GM10266 (cell line): ENCODE measurements around the gene KLF15.

Experiments
- DNase-seq: peaks from one replicate; pipeline ENCODE4 v3.0.0; 2012; ENCODE audit errors: extremely low spot score
- TF ChIP-seq, protein P1 (sequence below): IDR thresholded peaks from 2 replicates; pipeline ENCODE4 v1.5.1; 2012; ENCODE audit warnings: mild to moderate bottlenecking, low read depth; ENCODE audit not compliant: control insufficient read depth, insufficient read depth; ENCODE audit errors: missing control alignments

KLF15 gene

DNA sequence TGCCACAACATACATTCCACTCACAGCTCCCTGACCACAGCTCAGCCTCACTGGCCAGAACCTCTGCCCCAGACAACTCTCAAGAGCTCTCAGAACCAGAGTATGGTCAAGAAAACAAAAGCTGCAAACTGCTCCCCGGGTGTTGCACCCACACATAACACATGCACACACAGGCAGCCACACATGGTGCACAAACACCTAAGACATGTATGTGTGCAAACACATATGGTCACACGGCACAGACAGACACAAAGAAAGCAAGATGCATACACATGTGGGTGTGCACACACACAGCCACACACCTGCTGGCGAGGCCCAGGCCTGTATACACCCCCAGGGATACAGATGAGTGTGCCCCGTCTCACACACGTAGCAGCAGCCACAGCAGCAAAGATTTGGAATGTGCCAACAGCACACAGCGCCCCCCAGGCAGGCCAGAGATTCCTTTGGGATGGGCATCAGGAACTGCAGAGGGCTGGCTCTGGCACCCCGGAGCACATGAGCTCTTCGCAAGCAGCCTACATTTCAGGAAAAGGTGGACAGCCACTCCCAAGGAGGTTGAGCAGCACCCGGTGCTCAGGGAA is 6.6 kb downstream of the KLF15 start:
- no peak for DNase-seq
- TF ChIP-seq, protein P1, sequence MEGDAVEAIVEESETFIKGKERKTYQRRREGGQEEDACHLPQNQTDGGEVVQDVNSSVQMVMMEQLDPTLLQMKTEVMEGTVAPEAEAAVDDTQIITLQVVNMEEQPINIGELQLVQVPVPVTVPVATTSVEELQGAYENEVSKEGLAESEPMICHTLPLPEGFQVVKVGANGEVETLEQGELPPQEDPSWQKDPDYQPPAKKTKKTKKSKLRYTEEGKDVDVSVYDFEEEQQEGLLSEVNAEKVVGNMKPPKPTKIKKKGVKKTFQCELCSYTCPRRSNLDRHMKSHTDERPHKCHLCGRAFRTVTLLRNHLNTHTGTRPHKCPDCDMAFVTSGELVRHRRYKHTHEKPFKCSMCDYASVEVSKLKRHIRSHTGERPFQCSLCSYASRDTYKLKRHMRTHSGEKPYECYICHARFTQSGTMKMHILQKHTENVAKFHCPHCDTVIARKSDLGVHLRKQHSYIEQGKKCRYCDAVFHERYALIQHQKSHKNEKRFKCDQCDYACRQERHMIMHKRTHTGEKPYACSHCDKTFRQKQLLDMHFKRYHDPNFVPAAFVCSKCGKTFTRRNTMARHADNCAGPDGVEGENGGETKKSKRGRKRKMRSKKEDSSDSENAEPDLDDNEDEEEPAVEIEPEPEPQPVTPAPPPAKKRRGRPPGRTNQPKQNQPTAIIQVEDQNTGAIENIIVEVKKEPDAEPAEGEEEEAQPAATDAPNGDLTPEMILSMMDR, result no peak

DNA sequence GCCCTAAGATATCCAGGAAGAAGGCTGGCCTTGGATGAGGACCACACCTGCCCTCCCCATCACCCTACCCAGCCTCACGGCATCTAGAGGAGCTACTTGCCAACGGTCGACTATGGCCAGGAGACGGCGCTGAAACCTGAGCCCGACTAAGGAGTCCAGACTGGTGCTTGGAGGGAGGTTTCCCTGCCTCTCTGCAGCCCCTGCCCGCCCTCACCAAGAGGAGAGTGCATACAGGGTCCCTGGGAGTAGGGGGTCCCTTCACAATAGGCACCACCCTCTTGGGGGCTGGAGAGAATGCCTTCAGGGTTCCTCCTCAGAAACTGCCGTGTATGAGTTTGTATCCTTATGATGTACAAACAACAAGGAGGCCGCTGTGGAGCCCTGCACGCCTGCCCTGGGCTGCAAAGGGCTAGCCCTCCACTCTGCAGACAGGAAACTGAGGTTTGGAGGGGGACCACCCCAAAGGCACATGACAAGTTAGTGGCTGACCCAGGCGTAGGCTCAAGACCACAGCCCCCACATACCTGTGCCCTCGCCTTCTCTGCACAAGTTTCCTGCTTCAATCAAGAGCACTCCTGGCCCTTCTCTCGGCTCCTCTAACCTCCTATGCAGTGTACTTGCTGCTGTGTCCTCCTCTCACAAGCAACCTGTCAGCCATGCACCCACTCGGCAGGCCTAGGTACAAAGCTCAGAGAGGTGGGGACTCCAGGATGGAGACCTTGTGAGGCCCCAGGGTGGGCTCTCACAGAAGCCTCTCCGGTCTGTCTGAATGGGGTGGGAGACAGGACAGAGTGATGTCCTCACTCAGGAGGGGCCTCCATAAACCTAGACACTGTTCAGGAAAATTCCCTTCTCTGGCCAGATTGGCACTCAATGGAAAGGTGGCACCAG is 7.4 kb downstream of the KLF15 start:
- TF ChIP-seq, protein P1, result no peak
- DNase-seq, result no peak

DNA sequence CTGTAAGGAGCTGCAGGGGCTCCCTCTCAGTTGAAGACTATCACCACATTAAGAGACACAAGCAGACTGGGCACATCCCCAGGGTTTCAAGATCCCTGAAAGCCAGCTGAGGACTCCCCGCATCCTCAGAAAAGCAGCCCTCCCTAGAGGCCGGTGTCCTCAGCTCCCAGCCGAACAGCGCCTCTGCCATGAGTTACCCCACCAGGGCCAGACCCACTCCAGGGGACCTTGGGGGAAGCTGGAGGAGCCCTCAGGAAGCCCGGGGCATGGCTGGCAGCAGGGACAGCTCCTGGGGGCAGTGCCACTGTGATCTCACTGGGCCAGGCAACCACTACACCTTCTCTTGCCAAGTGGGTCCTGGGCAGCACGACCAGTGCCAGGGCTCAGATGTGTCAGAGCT is 8.1 kb downstream of the KLF15 start:
- DNase-seq, result no peak
- TF ChIP-seq, protein P1, result no peak

DNA sequence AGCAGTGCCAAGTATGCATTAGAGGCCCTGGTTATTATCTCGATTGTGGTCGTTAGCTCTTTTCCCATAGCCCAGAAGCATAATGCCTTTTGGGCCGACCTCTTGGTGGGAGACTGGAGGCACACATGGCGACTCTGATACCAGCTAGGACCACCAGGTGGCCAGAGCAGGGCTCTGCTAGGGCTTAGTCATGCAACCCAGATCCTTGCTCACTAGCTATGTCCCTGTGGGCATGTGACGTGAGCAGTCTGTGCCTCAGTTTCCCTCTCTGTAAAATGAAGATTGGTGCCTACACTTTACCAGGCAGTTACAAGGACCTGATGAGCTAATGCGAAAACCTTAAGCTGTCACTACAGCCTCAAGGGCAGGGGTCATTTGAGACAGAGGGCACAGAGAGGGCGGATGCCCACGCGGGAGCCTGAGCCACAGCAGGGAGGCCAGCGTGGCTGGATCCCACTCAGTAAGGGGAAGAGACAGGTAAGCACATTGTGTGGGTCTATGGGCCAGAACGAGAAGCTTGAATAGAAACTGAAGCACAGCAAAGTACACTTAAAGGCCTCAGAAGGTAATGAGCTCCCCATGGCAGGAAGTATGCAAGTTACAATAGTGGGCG is 8.8 kb downstream of the KLF15 start:
- TF ChIP-seq, protein P1, result no peak
- DNase-seq, result no peak

DNA sequence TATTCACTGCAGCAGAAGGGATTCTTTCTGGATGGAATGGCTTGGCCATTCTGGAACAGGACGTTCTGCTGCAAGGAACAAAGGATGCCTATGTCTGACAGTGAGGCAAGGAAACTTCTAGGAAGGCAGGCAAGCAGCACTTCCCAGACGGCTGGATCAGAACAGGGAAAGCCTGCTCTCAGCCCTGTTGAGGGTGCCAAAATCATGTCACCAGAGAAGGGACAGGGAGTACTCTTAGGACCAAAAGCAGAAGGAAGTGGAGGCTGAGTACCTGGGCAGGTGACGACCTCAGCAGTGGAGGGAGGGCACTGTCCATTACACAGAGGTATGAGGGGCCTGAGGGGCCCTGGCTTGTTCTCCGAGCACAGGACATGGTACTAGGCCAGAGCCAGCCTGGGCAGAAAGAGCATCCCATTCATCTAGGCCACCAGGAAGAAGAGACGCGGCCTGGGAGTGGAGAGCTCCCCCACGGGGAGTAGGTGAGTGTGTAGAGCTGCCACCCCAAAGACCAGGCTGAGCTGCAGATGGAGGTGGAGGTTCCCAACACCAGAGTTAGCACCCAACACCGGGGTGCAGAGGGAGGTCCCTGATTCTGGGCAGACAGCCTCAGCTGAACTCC is 9.6 kb downstream of the KLF15 start:
- TF ChIP-seq, protein P1, result no peak
- DNase-seq, result no peak

DNA sequence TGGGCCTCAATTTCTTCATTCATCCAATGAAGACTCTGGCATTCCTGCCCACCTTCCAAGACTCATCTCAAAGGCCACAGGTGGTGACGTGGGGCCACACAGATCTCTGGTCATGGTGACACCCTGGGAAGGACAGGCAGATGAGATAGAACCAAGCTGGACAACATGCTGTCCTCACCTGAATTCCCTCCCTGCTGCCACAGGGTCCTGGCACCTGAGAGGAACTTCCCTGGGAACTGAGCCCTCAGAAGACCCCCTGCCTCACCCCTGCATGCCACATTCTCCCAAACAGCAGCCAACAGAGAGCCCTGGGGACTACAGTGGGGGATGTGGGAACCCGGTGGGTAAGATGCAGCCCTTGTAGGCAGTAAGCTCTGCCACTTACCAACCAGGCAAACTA is 10.7 kb downstream of the KLF15 start:
- TF ChIP-seq, protein P1, result no peak

More for the DNA sequence above, 10.7 kb downstream of the KLF15 start:
- DNase-seq, result no peak
